Adrenal gland (tissue), 12 donors: ENCODE data around the gene KRTAP10-2. TPM values are rescaled to one million over a fixed set of nuclear protein-coding genes. Genes with fewer than 3 reads are reported as not detected.
A peak's percentile ranks its signal among the peaks of the same experiment; 100 is the strongest.

Experiments used
- DNase-seq, 7 donors: peaks; one replicate each; pipeline ENCODE4 v3.0.0-alpha.2; 2019 to 2020
- H3K27ac ChIP-seq, 5 donors: fragments of 200-600 bp; sonication (generic) in 4 of 5; 1 replicate in 3 of 5; 2 replicates in 2 of 5; pipeline versions ENCODE4 v1.5.1 to v1.8.0; 2016 to 2020; ENCODE audit warnings: mild to moderate bottlenecking in 1 of 5
- H3K27me3 ChIP-seq: fragments of 200-600 bp; 2 replicates; pipeline ENCODE4 v1.8.0; 2021
- H3K36me3 ChIP-seq, 2 donors: fragments of 200-600 bp; replicated peaks in 1 of 2; 1 replicate in 1 of 2; 2 replicates in 1 of 2; pipeline versions ENCODE4 v1.5.1 to v1.8.0; 2018 to 2022
- H3K4me1 ChIP-seq, 2 donors: fragments of 200-600 bp; replicated peaks in 1 of 2; 1 replicate in 1 of 2; 2 replicates in 1 of 2; pipeline versions ENCODE4 v1.5.1 to v1.8.0; 2018 to 2021
- H3K4me3 ChIP-seq, 4 donors: fragments of 200-600 bp; sonication (generic) in 3 of 4; one replicate each; pipeline ENCODE4 v1.5.1; 2016 to 2018
- H3K9me3 ChIP-seq, 3 donors: fragments of 200-600 bp; sonication (generic) in 1 of 3; replicated peaks in 1 of 3; 1 replicate in 2 of 3; 2 replicates in 1 of 3; pipeline versions ENCODE4 v1.5.1 to v1.8.0; 2016 to 2021
- POLR2A ChIP-seq, 2 donors: fragments of 450-650 bp; IDR thresholded peaks; one replicate each; pipeline ENCODE4 v1.6.1; 2017; ENCODE audit warnings: antibody characterized with exemption in 2 of 2, mild to moderate bottlenecking in 2 of 2, moderate library complexity in 1 of 2
- WGBS, 4 donors: extraction: QIAGEN DNeasy Blood & Tissue Kit in 2 of 4; methylation state at CpG; one replicate each; pipeline versions ENCODE4 v1.1.5 to v1.1.7; 2013 to 2017; 5-methylcytosine and 5-hydroxymethylcytosine counted together
- intact Hi-C, 2 donors: fragments of 100-400 bp; cut with DNase I; formaldehyde crosslinking; loops; one replicate each; pipeline versions ENCODE4 v1.14.1 to v1.15.0; 2022 to 2023
- polyA plus RNA-seq, 3 donors: library from polyadenylated mRNA; stranded (reverse); fragments of 200-250 nt in 2 of 3; fragments of 350-450 nt in 1 of 3; fragmentation: Illumina TruSeq in 1 of 3; extraction: RNeasy Lipid Tissue Mini Kit (QIAGEN cat#74804) in 1 of 3; gene quantifications; one replicate each; pipeline ENCODE4 v1.2.3, GENCODE V29; 2013 to 2014
- total RNA-seq, 9 donors: library from RNA; depleted of rRNA in 4 of 9; stranded (reverse); fragments of >200 nt in 4 of 9; fragments of 120-200 nt in 1 of 9; fragmentation: NEBNext Ultra II Directional in 1 of 9; extraction: Animal tissue kit (Norgen Biotek cat#: 25700) in 1 of 9; gene quantifications; one replicate each; pipeline versions ENCODE4 v1.1.0 to v1.2.4, GENCODE V29; 2013 to 2023
- TF ChIP-seq, protein P1 (sequence below), 6 experiments: fragments of 450-650 bp in 4 of 6; fragments of 200-600 bp in 2 of 6; sonication (generic) in 1 of 6; IDR thresholded peaks; 1 replicate in 5 of 6; 2 replicates in 1 of 6; pipeline versions ENCODE4 v1.5.1 to v1.8.0; 2016 to 2021; ENCODE audit warnings: antibody characterized with exemption in 6 of 6, mild to moderate bottlenecking in 2 of 6, moderate library complexity in 1 of 6
- donor health status: healthy with polysubstance abuse.
- donor health status: Bipolar disorder and iron deficiency.
- donor health status: DM: yes; HTN: yes; CAD: no.
- donor health status: DM: no; HTN: no; CAD: no.
- donor health status: DM: no; HTN: no; CAD: no.
- donor health status: DM: yes; HTN: yes; CAD: no.

Gene KRTAP10-2
- total and polyA plus RNA-seq, 12 donors = not detected

- TF ChIP-seq POLR2A (IDR thresholded peaks at IDR 0.05) = no peak
- TF ChIP-seq, protein P1, sequence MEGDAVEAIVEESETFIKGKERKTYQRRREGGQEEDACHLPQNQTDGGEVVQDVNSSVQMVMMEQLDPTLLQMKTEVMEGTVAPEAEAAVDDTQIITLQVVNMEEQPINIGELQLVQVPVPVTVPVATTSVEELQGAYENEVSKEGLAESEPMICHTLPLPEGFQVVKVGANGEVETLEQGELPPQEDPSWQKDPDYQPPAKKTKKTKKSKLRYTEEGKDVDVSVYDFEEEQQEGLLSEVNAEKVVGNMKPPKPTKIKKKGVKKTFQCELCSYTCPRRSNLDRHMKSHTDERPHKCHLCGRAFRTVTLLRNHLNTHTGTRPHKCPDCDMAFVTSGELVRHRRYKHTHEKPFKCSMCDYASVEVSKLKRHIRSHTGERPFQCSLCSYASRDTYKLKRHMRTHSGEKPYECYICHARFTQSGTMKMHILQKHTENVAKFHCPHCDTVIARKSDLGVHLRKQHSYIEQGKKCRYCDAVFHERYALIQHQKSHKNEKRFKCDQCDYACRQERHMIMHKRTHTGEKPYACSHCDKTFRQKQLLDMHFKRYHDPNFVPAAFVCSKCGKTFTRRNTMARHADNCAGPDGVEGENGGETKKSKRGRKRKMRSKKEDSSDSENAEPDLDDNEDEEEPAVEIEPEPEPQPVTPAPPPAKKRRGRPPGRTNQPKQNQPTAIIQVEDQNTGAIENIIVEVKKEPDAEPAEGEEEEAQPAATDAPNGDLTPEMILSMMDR (IDR thresholded peaks at IDR 0.05) = no peak
- no peak overlapping the region for H3K4me3 ChIP-seq
- H3K36me3 ChIP-seq = no peaks in the 10 kb centered on the region
- intact Hi-C loops = no loop called here
- peaks cover 8% of the 10 kb centered on the region for H3K27me3 ChIP-seq
- H3K4me1 ChIP-seq = no peaks in the 10 kb centered on the region
- no peak for DNase-seq
- H3K27ac ChIP-seq = no peak overlapping the region
- 68 to 79% (median 76%) methylated on average over 11 of the region's 11 CpGs for WGBS, 4 donors
- no peaks in the 10 kb centered on the region for H3K9me3 ChIP-seq
Observed at GRCh38 chr21:44598061-44598460, 46.8 kb upstream of the KRTAP10-2 start.

DNA sequence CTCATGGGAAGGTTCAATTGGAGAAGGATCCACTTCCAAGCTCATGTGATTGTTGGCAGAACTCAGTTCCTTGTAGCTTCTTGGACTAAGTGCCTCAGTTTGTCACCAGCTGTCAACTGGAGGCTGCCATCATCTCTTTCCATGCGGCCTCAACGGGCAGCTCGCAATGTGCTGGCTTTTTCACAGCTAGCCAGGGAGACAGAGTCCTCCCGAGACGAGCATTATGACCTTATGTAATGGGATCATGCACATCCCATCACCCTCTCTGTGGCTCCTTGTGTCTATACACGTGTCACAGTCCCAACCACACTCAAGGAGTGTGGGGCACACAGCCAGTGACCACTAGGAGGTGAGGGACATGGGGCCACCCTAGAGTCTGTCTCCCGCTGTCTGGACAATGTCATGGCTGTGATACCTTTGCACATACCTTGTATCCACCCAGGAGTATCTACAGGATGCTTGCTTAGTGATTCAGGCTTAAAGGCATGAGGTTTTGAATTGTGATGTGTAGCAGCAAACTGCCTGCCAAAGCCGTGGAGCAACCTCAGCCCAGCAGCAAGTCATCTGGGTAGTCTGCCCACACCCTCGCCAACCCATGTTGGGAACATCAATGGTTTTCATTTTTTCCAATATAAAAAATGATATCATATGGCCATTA, 44.9 kb upstream of the KRTAP10-2 start:
- DNase-seq = peak in 1 of 7 donors; percentile 31
- H3K27ac ChIP-seq = no peak overlapping the region
- intact Hi-C loops = no loop called here
- no peaks in the 10 kb centered on the region for H3K9me3 ChIP-seq
- no peaks in the 10 kb centered on the region for H3K27me3 ChIP-seq
- no peaks in the 10 kb centered on the region for H3K36me3 ChIP-seq
- TF ChIP-seq, protein P1 (IDR thresholded peaks at IDR 0.05) = no peak
- TF ChIP-seq POLR2A (IDR thresholded peaks at IDR 0.05) = no peak
- WGBS, 4 donors = 67 to 79% (median 71%) methylated on average over 6 to 9 of the region's 9 CpGs
- no peaks in the 10 kb centered on the region for H3K4me1 ChIP-seq
- H3K4me3 ChIP-seq = no peak overlapping the region

DNA sequence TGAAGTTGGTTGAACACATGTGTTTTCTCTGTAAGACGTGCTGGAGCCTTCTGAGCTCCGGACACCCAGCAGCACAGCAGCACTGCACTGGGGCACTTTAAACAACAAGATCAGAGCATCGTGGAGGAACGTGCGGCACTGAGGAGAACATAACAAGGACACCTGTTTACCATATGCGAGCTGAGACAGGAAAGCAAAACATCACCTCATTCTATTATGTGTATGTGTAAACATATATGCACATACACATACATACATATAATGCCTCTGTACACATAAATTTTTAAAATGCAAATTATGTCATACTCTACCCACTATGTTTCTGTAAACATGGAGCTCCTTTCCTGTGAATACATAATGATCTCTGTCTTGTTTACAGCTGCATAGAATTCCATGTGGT, 44.2 kb upstream of the KRTAP10-2 start:
- no peaks in the 10 kb centered on the region for H3K4me1 ChIP-seq
- TF ChIP-seq, protein P1 (IDR thresholded peaks at IDR 0.05) = no peak
- TF ChIP-seq POLR2A (IDR thresholded peaks at IDR 0.05) = no peak
- intact Hi-C loops = no loop called here
- H3K4me3 ChIP-seq = no peak overlapping the region
- H3K36me3 ChIP-seq = no peaks in the 10 kb centered on the region
- H3K27ac ChIP-seq = no peak overlapping the region
- 71 to 77% (median 73%) methylated on average over 6 of the region's 6 CpGs for WGBS, 4 donors
- no peaks in the 10 kb centered on the region for H3K9me3 ChIP-seq
- no peaks in the 10 kb centered on the region for H3K27me3 ChIP-seq
- DNase-seq = no peak

GRCh38 chr21:44594406-44594916, 43.2 kb upstream of the KRTAP10-2 start:
- Histone ChIP-seq H3K9me3 (no peaks in the 10 kb centered on the region), H3K4me3 (no peak overlapping the region), H3K27ac (no peak overlapping the region), H3K4me1 (no peaks in the 10 kb centered on the region), H3K36me3 (no peaks in the 10 kb centered on the region), H3K27me3 (no peaks in the 10 kb centered on the region)
- TF ChIP-seq, protein P1 (IDR thresholded peaks at IDR 0.05) = no peak
- TF ChIP-seq POLR2A (IDR thresholded peaks at IDR 0.05) = no peak
- 74 to 82% (median 76%) methylated on average over 12 of the region's 12 CpGs for WGBS, 4 donors
- intact Hi-C loops = no loop called here
- no peak for DNase-seq
